ENCODE results near the gene CLCN2. TPM values are rescaled to one million over a fixed set of nuclear protein-coding genes. Genes with fewer than 3 reads are reported as not detected.
"Not testable (repeated sequence)": the region's sequence is repeated elsewhere in the genome, so short reads cannot be mapped to it uniquely, and the experiment has no call there.

The CLCN2 gene
- total RNA-seq, 2 experiments from 2014 or later: 5.7 to 6.8 TPM

DNA sequence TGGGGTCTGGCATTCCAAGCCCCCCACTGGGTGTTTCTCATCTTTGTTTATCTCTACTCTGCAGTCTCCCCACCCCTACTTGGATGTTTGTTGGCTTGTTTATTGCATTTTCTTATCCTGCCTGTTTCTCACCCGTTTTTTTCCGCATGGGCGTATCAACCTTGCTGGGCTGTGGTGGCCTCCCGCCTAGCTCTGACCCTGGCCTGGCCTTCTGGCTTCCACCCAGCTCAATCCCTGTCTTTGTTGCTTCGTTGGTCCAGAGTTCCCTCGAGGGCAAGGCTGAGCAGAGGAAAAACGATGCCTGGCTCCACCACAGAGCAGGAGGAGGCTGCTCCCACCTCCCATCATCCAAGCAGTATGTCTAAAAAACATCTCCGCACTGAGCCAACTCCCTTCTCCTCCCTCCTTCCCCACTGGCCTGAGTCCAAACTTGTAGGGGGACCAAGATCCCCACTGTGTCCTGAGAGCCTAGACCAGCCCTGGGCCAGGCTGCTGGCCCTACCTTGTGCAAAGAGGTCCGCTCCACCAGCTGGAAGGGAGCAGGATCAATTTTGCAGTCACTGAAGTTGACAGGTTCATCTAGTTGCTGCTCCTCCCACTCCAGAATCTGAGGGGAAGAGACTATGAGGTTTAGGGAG, 9.8 kb downstream of the CLCN2 start:
- DNase-seq (no peak), ATAC-seq (ENCODE audit: low read depth) (no peak)
- Mint-ChIP-seq H3K9me3 (no peaks in the 10 kb centered on the region), H3K27ac (peak overlapping the region; percentile 24), H3K4me3 (no peak overlapping the region), H3K4me1 (peaks cover 2% of the 10 kb centered on the region), H3K27me3 (no peaks in the 10 kb centered on the region), H3K36me3 (no peaks in the 10 kb centered on the region)
- POLR2A ChIA-PET: no interaction called here

DNA sequence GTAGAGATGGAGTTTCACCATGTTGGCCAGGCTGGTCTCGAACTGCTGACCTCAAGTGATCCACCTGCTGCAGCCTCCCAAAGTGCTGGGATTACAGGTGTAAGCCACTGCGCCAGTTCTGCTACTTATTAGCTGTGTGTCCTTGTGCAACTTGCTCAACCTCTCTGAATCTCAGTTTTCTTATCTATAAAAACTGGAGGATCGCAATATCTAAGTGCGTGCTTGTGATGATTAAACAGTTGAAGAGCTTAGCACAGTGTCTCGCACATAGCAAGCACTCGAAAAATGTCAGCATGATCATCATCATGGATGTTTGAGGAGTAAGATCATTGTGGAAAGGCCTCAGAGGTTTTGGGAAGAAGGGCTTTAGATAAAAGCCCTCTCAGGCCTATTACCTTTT, 10.8 kb downstream of the CLCN2 start:
- ATAC-seq (ENCODE audit: low read depth): no peak
- H3K4me1 Mint-ChIP-seq: peaks cover 2% of the 10 kb centered on the region
- no peaks in the 10 kb centered on the region for H3K36me3 Mint-ChIP-seq
- DNase-seq: no peak
- H3K9me3 Mint-ChIP-seq: no peaks in the 10 kb centered on the region
- no peaks in the 10 kb centered on the region for H3K27me3 Mint-ChIP-seq
- H3K27ac Mint-ChIP-seq: no peak overlapping the region
- POLR2A ChIA-PET: no interaction called here
- no peak overlapping the region for H3K4me3 Mint-ChIP-seq

DNA sequence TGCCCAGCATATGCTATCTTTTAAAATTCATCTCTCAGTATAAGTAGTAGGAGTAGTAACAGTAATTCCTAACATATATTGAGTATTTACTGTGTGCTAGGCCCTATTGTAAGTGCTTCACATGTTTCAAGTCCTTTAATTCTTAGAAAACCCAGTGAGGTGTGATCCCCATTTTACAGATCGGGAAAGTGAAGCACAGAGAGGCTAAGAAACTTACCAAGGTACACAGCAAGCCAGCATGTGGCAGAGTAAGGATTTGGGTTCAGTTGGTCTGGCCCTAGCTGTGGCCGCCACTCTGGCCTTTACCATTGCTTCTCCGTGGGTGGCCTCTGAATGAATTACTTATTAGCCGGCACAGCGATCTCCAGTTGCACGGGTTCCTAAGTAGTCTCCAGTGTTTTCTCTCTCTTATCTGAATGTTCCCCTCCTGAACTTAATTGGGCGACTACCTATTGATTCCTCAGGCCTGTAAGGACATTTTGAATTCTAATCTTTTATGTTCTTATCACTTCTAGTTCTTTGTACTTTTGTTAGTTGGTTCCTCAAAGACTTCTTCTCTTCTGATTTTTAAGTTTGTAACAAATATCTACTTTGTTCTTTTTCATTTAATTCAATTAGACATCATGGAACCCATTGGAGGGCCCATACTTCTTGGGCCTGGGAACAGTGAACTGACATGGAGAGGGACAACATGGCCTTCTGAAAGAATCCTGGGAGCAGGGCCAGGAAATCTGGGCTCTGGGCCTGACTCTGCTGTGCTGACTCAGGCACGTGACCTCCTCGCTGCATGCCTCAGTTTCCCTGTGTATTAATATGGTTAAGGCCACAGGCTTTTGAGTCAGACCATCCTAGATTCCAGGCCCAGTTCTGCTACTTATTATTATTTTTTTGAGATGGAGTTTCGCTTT, 11.6 kb downstream of the CLCN2 start:
- peaks cover 2% of the 10 kb centered on the region for H3K4me1 Mint-ChIP-seq
- H3K27ac Mint-ChIP-seq: no peak overlapping the region
- no peak for ATAC-seq (ENCODE audit: low read depth)
- H3K9me3 Mint-ChIP-seq: no peaks in the 10 kb centered on the region
- H3K36me3 Mint-ChIP-seq: no peaks in the 10 kb centered on the region
- H3K4me3 Mint-ChIP-seq: no peak overlapping the region
- no peaks in the 10 kb centered on the region for H3K27me3 Mint-ChIP-seq
- POLR2A ChIA-PET: no interaction called here
- DNase-seq: no peak

DNA sequence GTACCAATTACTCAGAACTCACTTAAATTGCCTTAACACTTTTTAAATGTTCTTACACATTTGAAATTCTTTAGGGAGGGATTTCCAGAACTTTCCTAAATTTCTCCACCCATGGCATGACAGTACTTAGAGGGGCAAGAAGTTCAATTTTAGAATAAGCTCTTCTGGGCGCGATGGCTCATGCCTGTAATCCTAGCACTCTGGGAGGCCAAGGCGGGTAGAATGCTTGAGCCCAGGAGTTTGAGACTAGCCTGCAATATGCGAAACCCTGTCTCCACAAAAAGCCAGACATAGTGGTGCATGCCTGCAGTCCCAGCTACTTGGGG, 13.4 kb downstream of the CLCN2 start:
- POLR2A ChIA-PET: interaction anchor here (0.8 to 2.0 kb wide), 3 partner anchors 12 to 46 kb away, joined by 3 to 5 read pairs (median 4); no protein-coding TSS in a partner anchor
- ATAC-seq (ENCODE audit: low read depth) (no peak), DNase-seq (no peak)
- Mint-ChIP-seq H3K4me3 (no peak overlapping the region), H3K36me3 (no peaks in the 10 kb centered on the region), H3K27ac (no peak overlapping the region), H3K4me1 (no peaks in the 10 kb centered on the region), H3K27me3 (no peaks in the 10 kb centered on the region), H3K9me3 (no peaks in the 10 kb centered on the region)

DNA sequence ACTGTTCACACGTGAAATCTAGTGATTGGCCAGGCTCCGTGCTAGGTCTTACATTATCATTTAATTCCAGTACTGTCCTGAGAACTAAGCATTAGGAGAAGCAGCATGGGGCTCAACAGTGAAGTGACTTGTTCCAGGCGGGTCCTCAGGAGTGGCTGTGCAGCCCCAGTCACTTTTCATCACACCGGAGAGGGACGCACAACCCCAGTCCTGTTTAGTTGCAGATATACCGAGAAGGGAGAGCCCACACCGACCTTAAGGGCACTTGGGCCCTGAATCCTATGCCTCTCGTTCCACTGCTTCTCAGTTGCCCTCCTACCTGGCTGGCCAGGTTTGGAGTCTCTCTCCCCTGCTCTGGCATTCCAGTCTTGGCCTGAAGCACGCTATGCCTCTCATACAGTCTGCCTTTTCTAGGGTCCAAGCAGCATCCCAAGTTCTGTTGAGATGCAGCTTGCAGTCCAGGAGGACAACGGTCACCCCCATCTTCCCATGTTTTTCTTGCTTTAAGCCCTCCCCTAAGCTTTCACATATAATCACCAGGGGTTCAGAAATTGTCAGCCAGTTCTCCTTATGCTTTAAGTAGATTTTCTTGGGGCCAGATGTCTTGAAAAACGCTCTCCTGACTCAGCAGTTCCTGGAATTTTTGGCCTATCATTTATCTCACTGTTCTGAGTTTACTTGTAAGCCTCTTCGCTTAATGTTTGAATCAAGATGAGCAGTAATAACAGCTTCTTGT, 13.9 kb downstream of the CLCN2 start:
- no peak overlapping the region for H3K4me3 Mint-ChIP-seq
- POLR2A ChIA-PET: interaction anchor here (0.8 to 2.0 kb wide), 3 partner anchors 12 to 45 kb away, joined by 3 to 5 read pairs (median 4); no protein-coding TSS in a partner anchor
- no peak overlapping the region for H3K27ac Mint-ChIP-seq
- H3K4me1 Mint-ChIP-seq: no peaks in the 10 kb centered on the region
- ATAC-seq (ENCODE audit: low read depth) (no peak), DNase-seq (no peak)
- H3K9me3 Mint-ChIP-seq: no peaks in the 10 kb centered on the region
- no peaks in the 10 kb centered on the region for H3K36me3 Mint-ChIP-seq
- no peaks in the 10 kb centered on the region for H3K27me3 Mint-ChIP-seq

DNA sequence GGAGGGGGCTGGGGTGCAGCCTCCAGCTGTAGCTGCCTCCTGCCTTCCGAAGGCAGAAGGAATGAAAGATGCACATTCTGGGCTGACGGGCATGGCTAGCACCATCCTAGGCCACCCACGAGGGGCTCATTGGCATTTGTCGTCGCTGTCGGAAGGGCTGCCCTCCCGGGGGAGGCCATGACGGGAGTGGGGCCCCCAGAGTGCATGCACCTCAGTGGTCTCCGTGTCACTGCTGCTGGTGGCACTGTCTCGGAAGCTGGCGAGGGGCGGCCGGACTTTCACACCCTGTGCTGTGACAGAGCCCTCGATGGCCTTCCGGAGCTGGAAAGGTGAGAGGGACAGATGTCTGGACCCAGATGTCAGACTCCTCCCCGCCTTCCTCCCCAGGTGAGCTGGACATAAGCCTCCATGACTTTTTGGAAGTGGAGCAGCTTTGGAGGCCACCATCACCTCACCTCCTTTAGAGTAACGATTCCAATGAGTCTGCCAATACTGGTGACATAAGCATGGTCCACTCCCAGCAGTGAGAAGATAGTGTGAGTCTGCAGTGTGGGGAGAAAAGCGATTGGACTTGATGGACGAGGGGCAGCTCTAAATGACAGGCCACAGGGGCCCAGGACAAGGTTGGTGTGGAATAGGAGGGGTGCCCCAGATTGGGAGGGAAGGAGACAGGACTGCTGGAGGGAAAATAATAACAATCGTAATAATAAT, 14.8 kb downstream of the CLCN2 start:
- H3K36me3 Mint-ChIP-seq: no peaks in the 10 kb centered on the region

DNA sequence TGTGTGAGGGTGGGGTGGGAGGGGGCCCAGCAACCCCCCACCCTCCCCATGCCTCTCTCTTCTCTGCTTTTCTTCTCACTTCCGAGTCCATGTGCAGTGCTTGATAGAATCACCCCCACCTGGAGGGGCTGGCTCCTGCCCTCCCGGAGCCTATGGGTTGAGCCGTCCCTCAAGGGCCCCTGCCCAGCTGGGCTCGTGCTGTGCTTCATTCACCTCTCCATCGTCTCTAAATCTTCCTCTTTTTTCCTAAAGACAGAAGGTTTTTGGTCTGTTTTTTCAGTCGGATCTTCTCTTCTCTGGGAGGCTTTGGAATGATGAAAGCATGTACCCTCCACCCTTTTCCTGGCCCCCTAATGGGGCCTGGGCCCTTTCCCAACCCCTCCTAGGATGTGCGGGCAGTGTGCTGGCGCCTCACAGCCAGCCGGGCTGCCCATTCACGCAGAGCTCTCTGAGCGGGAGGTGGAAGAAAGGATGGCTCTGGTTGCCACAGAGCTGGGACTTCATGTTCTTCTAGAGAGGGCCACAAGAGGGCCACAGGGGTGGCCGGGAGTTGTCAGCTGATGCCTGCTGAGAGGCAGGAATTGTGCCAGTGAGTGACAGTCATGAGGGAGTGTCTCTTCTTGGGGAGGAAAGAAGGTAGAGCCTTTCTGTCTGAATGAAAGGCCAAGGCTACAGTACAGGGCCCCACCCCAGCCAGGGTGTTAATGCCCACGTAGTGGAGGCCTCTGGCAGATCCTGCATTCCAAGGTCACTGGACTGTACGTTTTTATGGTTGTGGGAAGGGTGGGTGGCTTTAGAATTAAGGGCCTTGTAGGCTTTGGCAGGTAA, 15.9 kb downstream of the CLCN2 start:
- POLR2A ChIA-PET: no interaction called here
- no peaks in the 10 kb centered on the region for H3K36me3 Mint-ChIP-seq
- H3K4me1 Mint-ChIP-seq: peaks cover 6% of the 10 kb centered on the region
- peak; percentile 50 for ATAC-seq (ENCODE audit: low read depth)
- H3K27ac Mint-ChIP-seq: no peak overlapping the region
- no peak for DNase-seq
- no peaks in the 10 kb centered on the region for H3K27me3 Mint-ChIP-seq
- no peak overlapping the region for H3K4me3 Mint-ChIP-seq
- no peaks in the 10 kb centered on the region for H3K9me3 Mint-ChIP-seq

More for the DNA sequence above, 14.8 kb downstream of the CLCN2 start:
- no peaks in the 10 kb centered on the region for H3K4me1 Mint-ChIP-seq
- POLR2A ChIA-PET: no interaction called here
- H3K9me3 Mint-ChIP-seq: no peaks in the 10 kb centered on the region
- H3K4me3 Mint-ChIP-seq: no peak overlapping the region
- H3K27ac Mint-ChIP-seq: no peak overlapping the region
- DNase-seq (no peak), ATAC-seq (ENCODE audit: low read depth) (no peak)
- no peaks in the 10 kb centered on the region for H3K27me3 Mint-ChIP-seq

DNA sequence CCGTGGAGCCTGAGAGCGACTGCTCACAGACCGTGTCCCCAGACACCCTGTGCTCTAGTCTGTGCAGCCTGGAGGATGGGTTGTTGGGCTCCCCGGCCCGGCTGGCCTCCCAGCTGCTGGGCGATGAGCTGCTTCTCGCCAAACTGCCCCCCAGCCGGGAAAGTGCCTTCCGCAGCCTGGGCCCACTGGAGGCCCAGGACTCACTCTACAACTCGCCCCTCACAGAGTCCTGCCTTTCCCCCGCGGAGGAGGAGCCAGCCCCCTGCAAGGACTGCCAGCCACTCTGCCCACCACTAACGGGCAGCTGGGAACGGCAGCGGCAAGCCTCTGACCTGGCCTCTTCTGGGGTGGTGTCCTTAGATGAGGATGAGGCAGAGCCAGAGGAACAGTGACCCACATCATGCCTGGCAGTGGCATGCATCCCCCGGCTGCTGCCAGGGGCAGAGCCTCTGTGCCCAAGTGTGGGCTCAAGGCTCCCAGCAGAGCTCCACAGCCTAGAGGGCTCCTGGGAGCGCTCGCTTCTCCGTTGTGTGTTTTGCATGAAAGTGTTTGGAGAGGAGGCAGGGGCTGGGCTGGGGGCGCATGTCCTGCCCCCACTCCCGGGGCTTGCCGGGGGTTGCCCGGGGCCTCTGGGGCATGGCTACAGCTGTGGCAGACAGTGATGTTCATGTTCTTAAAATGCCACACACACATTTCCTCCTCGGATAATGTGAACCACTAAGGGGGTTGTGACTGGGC, 16.7 kb downstream of the CLCN2 start:
- H3K9me3 Mint-ChIP-seq: no peaks in the 10 kb centered on the region
- no peaks in the 10 kb centered on the region for H3K27me3 Mint-ChIP-seq
- H3K27ac Mint-ChIP-seq: no peak overlapping the region

DNA sequence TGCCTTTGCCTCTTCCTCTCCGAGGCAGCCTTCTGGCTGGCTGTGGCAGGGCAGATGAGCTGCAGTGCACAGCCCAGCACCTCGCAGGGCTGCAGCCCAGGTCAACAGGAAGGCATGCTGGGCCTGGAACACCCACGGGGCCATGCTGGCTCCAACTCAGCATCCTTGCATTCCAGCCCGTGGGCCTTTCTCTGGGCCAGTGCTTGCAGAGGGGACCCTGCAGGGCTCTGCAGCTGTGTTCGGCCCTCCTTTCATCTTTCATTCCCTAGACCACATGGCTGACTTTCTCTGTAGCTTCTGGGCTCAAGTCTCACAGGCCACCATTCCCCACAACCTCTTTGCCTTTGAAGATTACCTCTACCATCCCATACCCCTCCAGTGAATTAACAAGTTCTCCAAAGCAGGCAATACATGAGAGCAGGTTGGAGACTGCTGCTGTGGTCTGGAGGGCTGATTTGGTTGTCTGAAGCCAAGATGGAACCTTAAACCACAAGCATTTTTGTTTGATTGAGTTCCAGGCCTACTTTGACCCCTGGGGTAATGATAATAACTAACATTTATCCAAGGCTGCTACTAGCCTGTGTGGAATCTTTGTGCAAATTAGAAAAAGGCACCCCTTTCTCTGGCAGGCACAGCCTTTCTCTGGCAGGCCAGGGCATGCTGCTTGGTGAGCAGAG, 18.1 kb downstream of the CLCN2 start:
- Mint-ChIP-seq H3K4me1 (peaks cover 6% of the 10 kb centered on the region), H3K4me3 (no peak overlapping the region), H3K36me3 (no peaks in the 10 kb centered on the region), H3K27me3 (no peaks in the 10 kb centered on the region), H3K9me3 (no peaks in the 10 kb centered on the region), H3K27ac (no peak overlapping the region)
- DNase-seq (no peak), ATAC-seq (ENCODE audit: low read depth) (no peak)
- POLR2A ChIA-PET: no interaction called here

More for the DNA sequence above, 16.7 kb downstream of the CLCN2 start:
- DNase-seq: no peak
- peaks cover 6% of the 10 kb centered on the region for H3K4me1 Mint-ChIP-seq
- ATAC-seq (ENCODE audit: low read depth): no peak
- no peak overlapping the region for H3K4me3 Mint-ChIP-seq
- POLR2A ChIA-PET: no interaction called here
- no peaks in the 10 kb centered on the region for H3K36me3 Mint-ChIP-seq

DNA sequence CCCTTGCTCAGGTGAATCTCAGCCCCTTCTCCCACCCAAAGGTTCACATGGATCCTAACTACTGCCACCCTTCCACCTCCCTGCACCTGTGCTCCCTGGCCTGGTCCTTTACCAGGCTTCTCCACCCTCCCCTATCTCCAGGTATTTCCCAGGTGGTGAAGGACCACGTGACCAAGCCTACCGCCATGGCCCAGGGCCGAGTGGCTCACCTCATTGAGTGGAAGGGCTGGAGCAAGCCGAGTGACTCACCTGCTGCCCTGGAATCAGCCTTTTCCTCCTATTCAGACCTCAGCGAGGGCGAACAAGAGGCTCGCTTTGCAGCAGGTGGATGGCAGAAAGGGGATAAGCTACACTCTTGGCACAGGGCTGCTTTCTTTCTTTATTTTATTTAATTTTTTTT, 19.5 kb downstream of the CLCN2 start:
- no peaks in the 10 kb centered on the region for H3K36me3 Mint-ChIP-seq
- POLR2A ChIA-PET: no interaction called here
- no peaks in the 10 kb centered on the region for H3K9me3 Mint-ChIP-seq
- no peak overlapping the region for H3K27ac Mint-ChIP-seq
- peaks cover 9% of the 10 kb centered on the region for H3K4me1 Mint-ChIP-seq
- no peak overlapping the region for H3K4me3 Mint-ChIP-seq
- DNase-seq: no peak
- no peak for ATAC-seq (ENCODE audit: low read depth)
- no peaks in the 10 kb centered on the region for H3K27me3 Mint-ChIP-seq

DNA sequence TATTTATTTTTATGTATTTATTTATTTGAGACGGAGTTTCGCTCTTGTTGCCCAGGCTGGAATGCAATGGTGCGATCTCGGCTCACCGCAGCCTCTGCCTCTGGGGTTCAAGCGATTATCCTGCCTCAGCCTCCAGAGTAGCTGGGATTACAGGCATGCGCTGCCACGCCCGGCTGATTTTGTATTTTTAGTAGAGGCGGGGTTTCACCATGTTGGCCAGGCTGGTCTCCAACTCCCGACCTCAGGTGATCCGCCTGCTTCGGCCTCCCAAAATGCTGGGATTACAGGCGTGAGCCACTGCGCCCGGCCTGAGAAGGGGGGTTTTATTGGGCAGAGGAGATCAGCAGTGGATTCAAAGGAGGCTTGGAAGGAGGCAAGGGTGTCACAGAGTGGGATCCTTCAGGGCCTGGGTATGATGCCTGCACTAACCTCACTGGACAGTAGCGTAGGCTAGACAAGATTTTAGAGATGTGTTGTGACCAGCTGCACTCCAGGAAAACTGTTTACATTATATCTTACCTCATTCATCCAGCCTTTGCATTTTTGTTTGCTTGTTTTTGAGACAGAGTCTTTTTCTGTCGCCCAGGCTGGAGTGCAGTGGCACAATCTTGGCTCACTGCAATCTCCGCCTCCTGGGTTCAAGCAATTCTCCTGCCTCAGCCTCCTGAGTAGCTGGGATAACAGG, 21.8 kb downstream of the CLCN2 start:
- H3K27ac Mint-ChIP-seq; POLR2A ChIA-PET; DNase-seq; H3K27me3 Mint-ChIP-seq; H3K36me3 Mint-ChIP-seq; H3K9me3 Mint-ChIP-seq; ATAC-seq (ENCODE audit: low read depth); H3K4me3 Mint-ChIP-seq: not testable (repeated sequence)
- peaks cover 21% of the 10 kb centered on the region for H3K4me1 Mint-ChIP-seq
